ENCODE measurements around the gene HSPG2. TPM values are rescaled to one million over a fixed set of nuclear protein-coding genes. Genes with fewer than 3 reads are reported as not detected.

The HSPG2 gene
- total RNA-seq, 2 donors from 2014 or later, result 1.2 to 1.6 TPM

DNA sequence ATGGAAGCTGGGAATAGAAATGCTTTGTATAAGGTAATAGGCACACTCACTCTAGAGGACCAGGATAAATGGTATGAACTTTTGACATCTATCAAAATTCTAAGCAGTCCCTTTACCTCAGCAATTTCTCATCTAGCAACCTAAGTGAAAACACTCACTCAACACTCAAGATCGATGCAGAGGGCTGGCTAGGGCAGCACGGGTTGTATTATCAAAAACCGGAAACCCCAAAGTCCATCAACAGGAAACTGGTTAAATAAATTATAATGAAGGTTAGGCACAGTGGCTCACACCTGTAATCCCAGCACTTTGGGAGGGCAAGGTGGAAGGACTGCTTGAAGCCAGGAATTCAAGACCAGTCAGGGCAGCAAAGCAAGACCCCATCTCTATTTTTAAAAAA is 163.5 kb downstream of the HSPG2 start:
- no peaks in the 10 kb centered on the region for H3K9me3 ChIP-seq (ENCODE audit: control insufficient read depth, low read length, poor library complexity, severe bottlenecking)
- ATAC-seq, result peak; percentile 66
- Mint-ChIP-seq H3K27ac (peak overlapping the region; percentile 92), H3K4me1 (peaks cover 33% of the 10 kb centered on the region), H3K36me3 (ENCODE audit: low read depth) (peaks cover 4% of the 10 kb centered on the region), H3K4me3 (peak overlapping the region; percentile 71), H3K27me3 (no peaks in the 10 kb centered on the region)
- no peak for DNase-seq

Other genes starting within 250 kb of the HSPG2 start
- gene USP48, start 154.2 kb downstream of the HSPG2 start, total RNA-seq, result 10 to 100 TPM; 84.3 to 93.3 TPM
- gene LDLRAD2, start 125.0 kb downstream of the HSPG2 start, total RNA-seq, result not detected
- not detected for gene CELA3B, start 39.7 kb upstream of the HSPG2 start, total RNA-seq
- not detected for gene CELA3A, start 64.3 kb upstream of the HSPG2 start, total RNA-seq
- gene CDC42, start 115.4 kb upstream of the HSPG2 start, total RNA-seq, result 100 to 1,000 TPM; 371 to 385 TPM
- not detected for gene WNT4, start 205.8 kb upstream of the HSPG2 start, total RNA-seq